GM19023 (cell line): ENCODE data around the gene SRR.
"Not testable (repeated sequence)": the region's sequence is repeated elsewhere in the genome, so short reads cannot be mapped to it uniquely, and the experiment has no call there.

Experiments
- ATAC-seq: cut with Tn5 transposase; IDR thresholded peaks from one replicate; pipeline ENCODE4 v1.9.1; 2021; ENCODE audit warnings: mild to moderate bottlenecking, moderate library complexity; ENCODE audit not compliant: unreplicated experiment

The SRR gene

GRCh38 chr17:2289878-2290478 is 13.8 kb upstream of the SRR start:
- ATAC-seq, result no peak

DNA sequence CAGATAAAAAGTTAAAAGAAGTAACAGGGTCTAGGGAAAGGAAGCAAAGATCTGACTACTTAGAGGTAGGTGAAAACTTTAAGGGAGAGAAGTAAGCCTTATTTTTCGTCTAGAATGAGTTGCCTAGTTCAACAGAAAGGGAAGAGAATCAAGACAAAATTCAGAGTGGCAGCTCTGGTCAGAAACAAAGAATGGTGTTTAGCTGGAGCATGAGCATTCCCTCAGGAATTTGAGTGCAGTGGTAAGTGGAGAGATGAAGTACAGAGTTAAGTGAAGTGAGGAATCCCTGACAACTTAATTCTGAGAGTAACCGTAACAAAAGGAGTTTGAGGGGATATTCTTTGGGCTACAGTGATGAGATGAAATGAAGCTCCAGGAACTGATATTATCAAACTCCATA is 11.7 kb upstream of the SRR start:
- ATAC-seq, result no peak

GRCh38 chr17:2295575-2295974 is 8.2 kb upstream of the SRR start:
- no peak for ATAC-seq

- ATAC-seq, result no peak
Observed at GRCh38 chr17:2297023-2297422, 6.7 kb upstream of the SRR start.

DNA sequence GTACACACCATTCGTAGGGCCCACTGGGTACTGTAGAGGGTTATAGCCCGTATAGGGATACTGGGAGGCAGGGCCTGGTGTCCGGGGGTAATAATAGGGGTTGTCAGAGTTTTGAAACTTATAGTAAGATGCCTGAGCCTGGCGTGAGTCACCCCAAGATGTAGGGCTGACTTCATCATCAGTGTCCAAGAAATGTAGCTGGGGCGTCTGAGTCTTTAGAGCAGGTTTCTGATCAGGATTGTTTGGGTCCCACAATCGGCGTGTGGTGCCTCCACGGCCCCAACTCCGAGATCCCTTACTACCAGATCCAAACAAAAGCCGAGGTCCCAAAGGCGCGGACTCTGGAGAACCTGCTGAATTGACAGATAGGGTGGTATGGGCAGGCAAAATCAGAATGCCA is 4.6 kb upstream of the SRR start:
- no peak for ATAC-seq

DNA sequence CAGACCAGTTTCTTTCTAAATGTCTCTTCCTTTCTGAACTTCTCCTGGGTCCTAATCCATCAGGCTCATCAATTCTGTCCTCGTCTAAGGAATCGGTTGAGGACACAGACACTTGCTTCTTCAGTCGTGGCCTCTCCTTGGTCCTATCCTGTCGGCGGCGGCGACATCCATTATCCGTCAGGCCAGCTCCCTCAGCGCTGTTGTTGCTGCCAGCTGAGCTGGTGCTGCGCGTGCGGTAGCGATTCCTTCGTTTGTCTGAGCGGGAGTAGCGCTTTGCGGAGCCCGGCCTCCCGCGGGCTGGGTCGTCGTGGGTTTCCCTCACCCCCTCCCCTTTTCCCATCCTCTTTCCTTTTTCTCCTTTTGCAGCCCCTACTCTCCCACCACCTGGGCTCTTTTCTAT is 4.0 kb upstream of the SRR start:
- ATAC-seq, result no peak

- no peak for ATAC-seq
Observed at GRCh38 chr17:2302778-2303203, 959 bp upstream of the SRR start.

DNA sequence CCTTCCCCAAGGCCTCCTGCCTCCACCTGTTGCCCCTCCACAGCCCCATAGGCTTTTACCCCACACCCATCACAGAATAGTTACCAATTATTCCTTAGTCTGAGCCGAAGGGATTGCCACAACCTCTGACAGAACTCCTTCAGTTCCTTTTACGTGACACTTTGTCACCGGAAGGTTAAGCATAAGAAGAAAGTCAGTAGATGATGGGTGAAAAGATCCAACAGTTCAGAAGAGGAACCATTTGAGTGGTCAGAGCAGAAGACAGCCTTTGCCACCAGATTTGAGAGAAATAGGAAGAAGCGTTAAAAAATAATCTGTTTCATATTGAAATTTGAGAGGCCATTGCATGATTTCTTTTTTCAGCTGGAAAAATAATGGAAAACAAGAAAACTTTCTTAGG is 1.2 kb downstream of the SRR start:
- no peak for ATAC-seq

- ATAC-seq, result no peak
Observed at GRCh38 chr17:2309338-2310154, 5.8 kb downstream of the SRR start.

DNA sequence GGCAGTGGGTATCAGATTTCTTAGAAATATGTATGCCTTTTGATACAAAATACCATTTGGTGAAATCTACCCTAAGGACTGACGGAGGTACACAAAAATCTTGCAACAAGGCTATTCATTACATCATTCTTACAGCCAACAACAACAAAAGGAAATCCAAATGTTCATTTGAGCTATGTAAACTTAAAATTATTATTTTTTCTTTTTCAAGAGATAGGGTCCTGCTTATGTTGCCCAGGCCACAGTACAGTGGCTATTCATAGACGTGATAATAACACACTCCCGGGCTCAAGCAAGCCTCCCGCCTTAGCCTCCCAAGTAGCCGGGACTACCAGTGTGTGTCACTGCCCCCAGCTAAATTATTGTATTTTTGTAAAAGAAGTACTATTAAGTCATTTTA is 9.0 kb downstream of the SRR start:
- ATAC-seq, result no peak

GRCh38 chr17:2316916-2317205 is 13.1 kb downstream of the SRR start:
- ATAC-seq, result not testable (repeated sequence)

DNA sequence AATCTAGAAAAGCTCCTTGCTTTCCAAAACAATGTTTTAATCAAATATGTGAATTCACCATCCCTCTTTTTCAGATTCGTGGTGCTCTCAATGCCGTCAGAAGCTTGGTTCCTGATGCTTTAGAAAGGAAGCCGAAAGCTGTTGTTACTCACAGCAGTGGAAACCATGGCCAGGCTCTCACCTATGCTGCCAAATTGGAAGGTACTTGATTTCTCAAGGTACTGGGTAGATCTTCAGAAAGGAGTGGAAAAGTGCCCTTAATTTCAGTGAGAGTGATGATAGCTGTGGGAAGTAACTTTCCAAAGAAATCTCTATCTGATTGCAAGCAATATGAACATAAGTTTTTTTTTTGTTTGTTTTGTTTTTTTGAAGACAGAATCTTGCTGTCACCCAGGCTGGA is 14.0 kb downstream of the SRR start:
- no peak for ATAC-seq

GRCh38 chr17:2319051-2319450 is 15.3 kb downstream of the SRR start:
- ATAC-seq, result no peak

DNA sequence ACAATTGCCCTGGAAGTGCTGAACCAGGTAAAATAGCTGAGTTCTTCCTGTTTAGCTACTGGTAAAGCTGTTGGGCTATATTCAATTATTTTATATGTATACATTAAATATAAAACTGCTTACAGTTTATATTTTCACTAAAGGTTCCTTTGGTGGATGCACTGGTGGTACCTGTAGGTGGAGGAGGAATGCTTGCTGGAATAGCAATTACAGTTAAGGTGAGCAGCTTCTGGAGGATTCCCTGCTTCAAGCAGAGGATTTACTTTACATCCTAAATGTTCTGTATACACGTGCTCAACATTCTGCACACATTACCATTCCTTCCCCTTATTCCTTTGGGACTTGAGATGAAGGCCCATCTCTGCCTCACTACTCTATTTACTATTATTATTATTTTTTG is 17.6 kb downstream of the SRR start:
- no peak for ATAC-seq

GRCh38 chr17:2323629-2324314 is 20.0 kb downstream of the SRR start:
- ATAC-seq, result no peak

DNA sequence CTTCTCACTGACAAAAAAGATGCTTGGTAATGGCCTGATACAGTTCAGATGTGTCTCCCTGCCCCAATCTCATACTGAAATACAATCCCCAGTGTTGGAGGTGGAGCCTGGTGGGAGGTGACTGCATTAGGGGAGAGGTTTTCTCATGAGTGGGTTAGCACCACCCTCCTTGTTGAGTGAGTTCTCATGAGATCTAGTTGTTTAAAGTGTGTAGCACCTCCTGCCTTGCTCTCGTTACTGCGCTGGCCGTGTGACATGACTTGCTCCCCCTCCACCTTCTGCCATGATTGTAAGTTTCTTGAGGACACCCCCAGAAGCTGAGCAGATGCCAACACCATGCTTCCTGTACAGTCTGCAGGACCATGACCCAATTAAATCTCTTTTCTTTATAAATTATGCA is 27.6 kb downstream of the SRR start:
- no peak for ATAC-seq

GRCh38 chr17:2335726-2336214 is 32.0 kb downstream of the SRR start:
- no peak for ATAC-seq

- peak; percentile 79 for ATAC-seq
Observed at GRCh38 chr17:2336215-2336851, 32.6 kb downstream of the SRR start, which contains the start of gene TSR1. Gene TSR1 (minus strand): TSS chr17:2336457. CDS start chr17:2336427, 30 bp downstream.

- peak; percentile 47 for ATAC-seq
Observed at GRCh38 chr17:2336852-2337543, 33.2 kb downstream of the SRR start, which contains the start of gene SGSM2. Gene SGSM2 (plus strand): TSS chr17:2337501. CDS start chr17:2337689, 188 bp downstream.

DNA sequence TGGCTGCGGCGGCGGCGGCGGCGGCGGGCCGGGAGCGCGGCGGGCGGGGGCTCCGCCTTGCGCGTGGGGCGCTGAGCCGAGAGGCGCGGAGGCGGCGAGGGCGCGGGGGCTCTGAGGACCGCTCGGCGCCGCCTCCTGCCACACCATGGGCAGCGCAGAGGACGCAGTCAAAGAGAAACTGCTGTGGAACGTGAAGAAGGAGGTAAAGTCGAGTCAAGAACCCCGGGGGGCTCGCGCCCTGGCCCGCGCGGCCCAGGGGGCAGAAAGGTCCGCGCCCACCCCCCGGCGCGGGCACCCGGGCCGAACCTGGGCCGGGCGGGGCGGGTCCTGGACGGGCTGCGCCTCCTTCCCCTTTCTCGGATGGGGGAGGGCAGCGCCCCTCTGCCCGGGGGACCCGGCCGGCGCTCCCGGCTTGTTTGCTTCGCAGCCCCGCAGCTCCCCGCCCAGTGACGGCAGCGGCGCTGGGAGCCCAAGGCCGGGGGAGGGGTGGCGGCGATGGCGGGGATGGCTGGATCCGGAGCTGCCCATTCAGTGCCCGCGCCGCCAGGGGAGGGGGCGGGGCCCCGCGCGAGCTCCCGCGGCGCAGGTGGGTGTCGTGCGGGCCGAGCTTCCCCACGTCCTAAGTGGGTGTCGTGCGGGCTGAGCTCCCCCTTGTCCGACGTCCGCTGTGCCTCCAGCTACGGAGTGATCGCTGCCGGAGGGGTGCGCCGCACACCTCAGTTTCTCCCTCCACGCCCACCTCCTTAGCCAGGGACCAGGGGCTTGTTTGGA is 34.0 kb downstream of the SRR start:
- ATAC-seq, result peak; percentile 22
